Activated naive CD8-positive, alpha-beta T cell treated with anti-CD3 and anti-CD28 coated beads, Interleukin-2, amount 10 ng/mL, durations not matched to agents 7 days and 5 days (primary cell): ENCODE results near the gene GSC2. TPM values are rescaled to one million over a fixed set of nuclear protein-coding genes. Genes with fewer than 3 reads are reported as not detected.

Source experiments
- total RNA-seq, 2 experiments: library from RNA; stranded (reverse); gene quantifications; one replicate each; pipeline ENCODE4 v1.2.3, GENCODE V29; 2021

Gene GSC2
- total RNA-seq, 2 experiments from 2014 or later = not detected

Other genes with a start within 250 kb of the GSC2 start
- 1 to 10 TPM; 2.8 to 2.9 TPM for gene DGCR6, start 244.0 kb downstream of the GSC2 start, total RNA-seq
- gene PRODH, start 214.0 kb downstream of the GSC2 start, total RNA-seq = under 1 TPM in 1 of 2 experiments, not detected in 1; 0.06 TPM
- 10 to 100 TPM; 38.0 to 38.3 TPM for gene DGCR2, start 27.9 kb downstream of the GSC2 start, total RNA-seq
- not detected for gene TSSK2, start 19.0 kb downstream of the GSC2 start, total RNA-seq
- 10 to 100 TPM; 18.5 to 20.3 TPM for gene ESS2, start 5.6 kb downstream of the GSC2 start, total RNA-seq
- gene SLC25A1, start 28.4 kb upstream of the GSC2 start, total RNA-seq = 10 to 100 TPM; 63.2 to 66.3 TPM
- 1 to 10 TPM in 1 of 2 experiments, under 1 TPM in 1; 0.62 to 1.3 TPM for gene CLTCL1, start 141.4 kb upstream of the GSC2 start, total RNA-seq